ENCODE measurements around the gene GALNT2. TPM values are rescaled to one million over a fixed set of nuclear protein-coding genes. Genes with fewer than 3 reads are reported as not detected.

GALNT2 gene
- total and polyA plus RNA-seq, 2 of the 13 experiments (the other 11 are each of a cell fraction or from before 2014, with no cell fraction given) = 39.3 to 39.6 TPM

- no peak for FAIRE-seq
- H3K36me3 ChIP-seq (replicated peaks in 1 of 2; ENCODE audit: control insufficient read depth in 1 of 2, insufficient read depth in 2 of 2, low read length in 2 of 2) = no peaks in the 10 kb centered on the region
- no peak for DNase-seq (ENCODE audit: low spot score)
- H3K4me2 ChIP-seq (ENCODE audit: low read depth, low read length) = no peak overlapping the region
- ATAC-seq = no peak
- TF ChIP-seq EHMT2 (IDR thresholded peaks at IDR 0.05; ENCODE audit: borderline replicate concordance, low read depth, low read length) (no peak), CHD2 (IDR thresholded peaks at IDR 0.05; ENCODE audit: low read depth, low read length) (no peak), ZNF749 (CRISPR knock-in tag; IDR thresholded peaks at IDR 0.05; ENCODE audit: borderline replicate concordance) (no peak), PRDM10 (CRISPR knock-in tag; IDR thresholded peaks at IDR 0.05; ENCODE audit: low read depth) (no peak), DDIT3 (CRISPR knock-in tag; IDR thresholded peaks at IDR 0.05) (no peak), JARID2 (CRISPR knock-in tag; IDR thresholded peaks at IDR 0.05; ENCODE audit: insufficient replicate concordance) (no peak), ZBTB20 (CRISPR knock-in tag; IDR thresholded peaks at IDR 0.05; ENCODE audit: borderline replicate concordance, low read depth) (no peak), ZBTB25 (CRISPR knock-in tag; IDR thresholded peaks at IDR 0.05) (no peak), MIXL1 (CRISPR knock-in tag; IDR thresholded peaks at IDR 0.05) (no peak), MEF2D (CRISPR knock-in tag; IDR thresholded peaks at IDR 0.05) (no peak), ZNF569 (CRISPR knock-in tag; IDR thresholded peaks at IDR 0.05; ENCODE audit: borderline replicate concordance) (no peak), SAP130 (CRISPR knock-in tag; IDR thresholded peaks at IDR 0.05; ENCODE audit: low read depth) (no peak), POLR2G (IDR thresholded peaks at IDR 0.05; ENCODE audit: low read depth, low read length) (no peak), DBP (CRISPR knock-in tag; IDR thresholded peaks at IDR 0.05; ENCODE audit: not compliant biosample characterization) (no peak), RARA (CRISPR knock-in tag; IDR thresholded peaks at IDR 0.05) (no peak), NFIC (IDR thresholded peaks at IDR 0.05; ENCODE audit: low read length) (no peak), ZNF430 (CRISPR knock-in tag; IDR thresholded peaks at IDR 0.05) (no peak), FOXK2 (IDR thresholded peaks at IDR 0.05) (no peak)
- H3K9ac ChIP-seq (ENCODE audit: insufficient read depth, low read depth, low read length) = no peak overlapping the region
- H3K27ac ChIP-seq (ENCODE audit: extremely low read length, insufficient read depth, low read length) = no peak overlapping the region
- POLR2A ChIA-PET = no interaction called here
- 0 out of 2 replicates have a peak, but pooled peaks cover 5% of the 10 kb centered on the region for H3K4me1 ChIP-seq (ENCODE audit: insufficient read depth, low read length)
- intact Hi-C loops (cut with micrococcal nuclease; ENCODE audit: unreplicated experiment) (no loop called here), in situ Hi-C loops (cut with HindIII; ENCODE audit: extremely low pct_ligation_motif_present, low pct_unique_long_range_greater_than_20kb) (no loop called here)
- H3K9me3 ChIP-seq (ENCODE audit: low read length) = no peaks in the 10 kb centered on the region
- H3K79me2 ChIP-seq (ENCODE audit: insufficient read depth, low read length) = no peaks in the 10 kb centered on the region
- no peak overlapping the region for H2AFZ ChIP-seq (ENCODE audit: low read length)
- no TSS peak for BruUV-seq (replicated peaks)
- no peak overlapping the region for H3K4me3 ChIP-seq (replicated peaks in 1 of 3; ENCODE audit: insufficient read depth in 1 of 3, low read depth in 2 of 3, low read length in 3 of 3)
- whole genome bisulfite sequencing (ENCODE audit: low lambda C conversion rate) = 27% methylated on average over 5 of the region's 8 CpGs
- peaks cover 2 to 14% of the 10 kb centered on the region in 2 experiments; a peak in 3 of 5 replicates for H3K27me3 ChIP-seq (ENCODE audit: control insufficient read depth in 1 of 2, insufficient read depth in 2 of 2, low read length in 2 of 2)
- H4K20me1 ChIP-seq (ENCODE audit: insufficient read depth, low read length) = no peaks in the 10 kb centered on the region
- CTCF ChIA-PET (ENCODE audit: low intra/inter-chr PET ratio, low total read pairs) = no interaction called here
Measured at GRCh38 chr1:230308039-230308438, 241.0 kb downstream of the GALNT2 start.

All from HepG2 (cell line).